Esophagus squamous epithelium (tissue), 4 donors: ENCODE data around the gene PLEKHA6.

Experiments used
- CTCF ChIP-seq, 6 experiments: fragments of 450-650 bp in 4 of 6; fragments of 200-600 bp in 2 of 6; sonication (generic) in 2 of 6; IDR thresholded peaks; one replicate each; pipeline ENCODE4 v1.5.1; 2016 to 2019; ENCODE audit warnings: antibody characterized with exemption in 6 of 6, mild to moderate bottlenecking in 4 of 6, moderate library complexity in 4 of 6
- POLR2A ChIP-seq, 4 donors: fragments of 450-650 bp; IDR thresholded peaks; one replicate each; pipeline ENCODE4 v1.6.1; 2017; ENCODE audit warnings: antibody characterized with exemption in 4 of 4, mild to moderate bottlenecking in 4 of 4, moderate library complexity in 3 of 4

GRCh38 chr1:204202481-204202880 lies 157.2 kb downstream of the PLEKHA6 start:
- TF ChIP-seq CTCF (IDR thresholded peaks at IDR 0.05): no peak
- no peak for TF ChIP-seq POLR2A (IDR thresholded peaks at IDR 0.05)
